IMR-90 (cell line): ENCODE data around the gene C6orf120. TPM values are rescaled to one million over a fixed set of nuclear protein-coding genes. Genes with fewer than 3 reads are reported as not detected.

Source experiments
- ATAC-seq: fragments of 200-7000 bp; cut with Tn5 transposase; 2 replicates; pipeline ENCODE4 v1.9.1; 2020; ENCODE audit warnings: low read depth, mild to moderate bottlenecking, moderate library complexity
- BruUV-seq: library from RNA; stranded (reverse); fragments of 400-500 nt; replicated peaks from 2 replicates; lab custom pipeline; 2021; lab: Mats Ljungman, UMichigan
- CTCF ChIA-PET: fragments of 300-600 bp; formaldehyde crosslinking; extraction: SDS; loops from one replicate; lab custom pipeline; 2021; ENCODE audit warnings: antibody characterized with exemption; lab: Yijun Ruan, JAX
- POLR2A ChIA-PET: fragments of 300-600 bp; sonication (Branson Sonifier 250); formaldehyde crosslinking; loops from one replicate; lab custom pipeline; 2022; ENCODE audit warnings: antibody characterized with exemption; ENCODE audit not compliant: unreplicated experiment; lab: Charles Lee
- DNase-seq: peaks from one replicate; pipeline ENCODE4 v3.0.0; 2013
- H2AFZ ChIP-seq: replicated peaks from 2 replicates; pipeline ENCODE3; 2013; ENCODE audit warnings: low read length, mild to moderate bottlenecking; ENCODE audit not compliant: poor library complexity
- H2AK5ac ChIP-seq: 2 replicates; pipeline ENCODE4 v1.6.1; 2013; ENCODE audit warnings: low read depth, low read length, inconsistent platforms
- H2AK9ac ChIP-seq: replicated peaks from 2 replicates; pipeline ENCODE3; 2013; ENCODE audit warnings: mild to moderate bottlenecking, low read depth, low read length, moderate library complexity; ENCODE audit not compliant: poor library complexity
- H2BK120ac ChIP-seq: 2 replicates; pipeline ENCODE4 v1.6.1; 2013; ENCODE audit warnings: low read depth, low read length, inconsistent platforms
- H2BK15ac ChIP-seq: 3 replicates; pipeline ENCODE4 v1.6.1; 2013; ENCODE audit warnings: low read depth, low read length, inconsistent platforms
- H2BK20ac ChIP-seq: 2 replicates; pipeline ENCODE4 v1.6.1; 2013; ENCODE audit warnings: low read depth, mild to moderate bottlenecking, inconsistent platforms, low read length, moderate library complexity
- H2BK5ac ChIP-seq: 2 replicates; pipeline ENCODE4 v1.6.1; 2013; ENCODE audit warnings: mild to moderate bottlenecking, low read depth, low read length, inconsistent platforms; ENCODE audit not compliant: poor library complexity, severe bottlenecking
- H3K14ac ChIP-seq: replicated peaks from 2 replicates; pipeline ENCODE4 v1.6.1; 2013; ENCODE audit warnings: low read depth, low read length, inconsistent platforms
- H3K18ac ChIP-seq: 2 replicates; pipeline ENCODE4 v1.6.1; 2013; ENCODE audit warnings: low read depth, low read length, control low read depth
- H3K23ac ChIP-seq: 2 replicates; pipeline ENCODE4 v1.6.1; 2013; ENCODE audit warnings: low read depth, low read length, inconsistent platforms
- H3K27ac ChIP-seq: 2 replicates; pipeline ENCODE4 v1.5.1; 2013; ENCODE audit warnings: mild to moderate bottlenecking, control low read depth, low read length; ENCODE audit not compliant: insufficient read depth
- H3K27me3 ChIP-seq: 2 replicates; pipeline ENCODE4 v1.6.1; 2013; ENCODE audit warnings: low read length; ENCODE audit not compliant: control insufficient read depth, insufficient read depth
- H3K36me3 ChIP-seq: 2 replicates; pipeline ENCODE4 v1.6.1; 2013; ENCODE audit warnings: low read length, mixed read lengths; ENCODE audit not compliant: control insufficient read depth, insufficient read depth
- H3K4ac ChIP-seq: 2 replicates; pipeline ENCODE4 v1.6.1; 2013; ENCODE audit warnings: low read depth, low read length, inconsistent platforms
- H3K4me1 ChIP-seq: 2 replicates; pipeline ENCODE4 v1.6.1; 2013; ENCODE audit warnings: low read length, mixed read lengths; ENCODE audit not compliant: control insufficient read depth, insufficient read depth
- H3K4me2 ChIP-seq: 2 replicates; pipeline ENCODE4 v1.6.1; 2013; ENCODE audit warnings: low read depth, mild to moderate bottlenecking, control low read depth, low read length, moderate library complexity
- H3K4me3 ChIP-seq: 2 replicates; pipeline ENCODE4 v1.5.1; 2013; ENCODE audit warnings: low read depth, mild to moderate bottlenecking, control low read depth, low read length, moderate library complexity; ENCODE audit not compliant: insufficient read depth
- H3K56ac ChIP-seq: 2 replicates; pipeline ENCODE4 v1.6.1; 2013; ENCODE audit warnings: low read length, inconsistent platforms; ENCODE audit not compliant: insufficient read depth; ENCODE audit errors: extremely low read depth
- H3K79me1 ChIP-seq, 2 experiments: 2 replicates each; pipeline ENCODE4 v1.6.1; 2013; ENCODE audit warnings: low read length in 2 of 2, inconsistent platforms in 1 of 2, low read depth in 1 of 2
- H3K9ac ChIP-seq: 2 replicates; pipeline ENCODE4 v1.6.1; 2013; ENCODE audit warnings: low read depth, low read length, control low read depth
- H3K9me1 ChIP-seq: 2 replicates; pipeline ENCODE4 v1.6.1; 2013; ENCODE audit warnings: low read length, inconsistent platforms; ENCODE audit not compliant: insufficient read depth
- H3K9me3 ChIP-seq: 2 replicates; pipeline ENCODE4 v1.6.1; 2013; ENCODE audit warnings: low read length; ENCODE audit not compliant: control insufficient read depth, insufficient read depth
- H4K20me1 ChIP-seq: 2 replicates; pipeline ENCODE4 v1.6.1; 2013; ENCODE audit warnings: low read length, inconsistent platforms; ENCODE audit not compliant: insufficient read depth
- H4K5ac ChIP-seq: 2 replicates; pipeline ENCODE4 v1.6.1; 2013; ENCODE audit warnings: mild to moderate bottlenecking, low read depth, low read length, control low read depth
- H4K8ac ChIP-seq, 2 experiments: 2 replicates each; pipeline ENCODE4 v1.6.1; 2013; ENCODE audit warnings: low read depth in 2 of 2, low read length in 2 of 2, control low read depth in 1 of 2, inconsistent platforms in 1 of 2
- H4K91ac ChIP-seq: 2 replicates; pipeline ENCODE4 v1.6.1; 2013; ENCODE audit warnings: low read depth, low read length, inconsistent platforms; ENCODE audit not compliant: insufficient read depth
- BHLHE40 ChIP-seq: fragments of 150-350 bp; IDR thresholded peaks from 2 replicates; pipeline ENCODE4 v1.6.1; 2016; ENCODE audit warnings: mild to moderate bottlenecking, low read depth, low read length
- CHD1 ChIP-seq: IDR thresholded peaks from 2 replicates; pipeline ENCODE4 v1.6.1; 2012; ENCODE audit warnings: low read depth, low read length, improper control_type of control experiment
- FOS ChIP-seq: fragments of 150-350 bp; IDR thresholded peaks from 2 replicates; pipeline ENCODE4 v1.6.1; 2016; ENCODE audit warnings: low read depth, low read length
- NFE2L2 ChIP-seq: fragments of 150-350 bp; IDR thresholded peaks from 2 replicates; pipeline ENCODE4 v1.6.1; 2016; ENCODE audit warnings: low read depth, mild to moderate bottlenecking, low read length
- POLR2A ChIP-seq: IDR thresholded peaks from 2 replicates; pipeline ENCODE4 v1.6.1; 2012; ENCODE audit warnings: mild to moderate bottlenecking, low read depth, low read length
- RCOR1 ChIP-seq: IDR thresholded peaks from 2 replicates; pipeline ENCODE4 v1.6.1; 2012; ENCODE audit warnings: mild to moderate bottlenecking, low read length, improper control_type of control experiment; ENCODE audit not compliant: insufficient replicate concordance
- RFX5 ChIP-seq: IDR thresholded peaks from 2 replicates; pipeline ENCODE4 v1.8.0; 2012; ENCODE audit warnings: low read depth, mild to moderate bottlenecking, low read length, moderate library complexity
- SMC3 ChIP-seq: fragments of 150-350 bp; IDR thresholded peaks from 2 replicates; pipeline ENCODE4 v1.6.1; 2016; ENCODE audit warnings: low read depth, mild to moderate bottlenecking, antibody characterized with exemption, low read length, moderate library complexity
- USF2 ChIP-seq: fragments of 150-350 bp; IDR thresholded peaks from 2 replicates; pipeline ENCODE4 v1.6.1; 2017; ENCODE audit warnings: mild to moderate bottlenecking, antibody characterized with exemption, low read length, low read depth
- WGBS, 2 experiments: methylation state at CpG; one replicate each; pipeline versions ENCODE4 v1.1.5 to v1.1.7; 2013; ENCODE audit warnings: missing lambda C conversion rate in 2 of 2; ENCODE audit not compliant: insufficient read length in 1 of 2; ENCODE audit errors: extremely low coverage in 2 of 2; 5-methylcytosine and 5-hydroxymethylcytosine counted together
- dilution Hi-C: fragments of 300-500 bp; cut with HindIII; formaldehyde crosslinking; loops from one replicate; pipeline ENCODE4 v1.14.3; 2018; ENCODE audit warnings: low sequenced_read_pairs; ENCODE audit not compliant: unreplicated experiment
- in situ Hi-C: fragments of 300-500 bp; cut with MboI; formaldehyde crosslinking; loops from 3 replicates; pipeline ENCODE4 v1.14.3; 2019; ENCODE audit warnings: low sequenced_read_pairs, inconsistent platforms, mixed read lengths
- intact Hi-C: fragments of 100-400 bp; cut with micrococcal nuclease; formaldehyde crosslinking; loops from 2 replicates; pipeline ENCODE4 v1.10.0; 2022
- polyA plus RNA-seq, 3 experiments: library from polyadenylated mRNA; depleted of rRNA; stranded (reverse); fragments of >200 nt; gene quantifications; 2 replicates each; pipeline ENCODE4 v1.2.3, GENCODE V29; 2012; ENCODE audit warnings: low replicate concordance in 1 of 3
- total RNA-seq: library from RNA; depleted of rRNA; stranded (reverse); fragments of >200 nt; gene quantifications from 2 replicates; pipeline ENCODE4 v1.2.3, GENCODE V29; 2012

The C6orf120 gene
- total and polyA plus RNA-seq, 2 of the 4 experiments (the other 2 are of a cell fraction): 21.4 to 26.7 TPM

- no peak overlapping the region for H3K4me3 ChIP-seq
- H3K4me1 ChIP-seq: no peaks in the 10 kb centered on the region
- dilution Hi-C loops (no loop called here), intact Hi-C loops (no loop called here), in situ Hi-C loops (no loop called here)
- H3K27ac ChIP-seq: no peak overlapping the region
- WGBS, 2 experiments: no CpG with 5 or more reads among the region's 1 CpG
- H3K9ac ChIP-seq: no peak overlapping the region
- H3K27me3 ChIP-seq: peaks cover 1% of the 10 kb centered on the region; the same call in 1 of the 2 replicates
- H2AFZ ChIP-seq: no peak overlapping the region
- no peak overlapping the region for H3K4ac ChIP-seq
- no peaks in the 10 kb centered on the region for H3K9me3 ChIP-seq
- no peaks in the 10 kb centered on the region for H4K20me1 ChIP-seq
- no peak overlapping the region for H2BK15ac ChIP-seq
- H3K4me2 ChIP-seq: no peak overlapping the region
- no peak overlapping the region for H3K18ac ChIP-seq
- TF ChIP-seq RFX5: no peak
- no peak for TF ChIP-seq RCOR1
- TF ChIP-seq POLR2A: no peak
- TF ChIP-seq USF2: no peak
- TF ChIP-seq CHD1: no peak
- TF ChIP-seq BHLHE40: no peak
- TF ChIP-seq SMC3: no peak
- TF ChIP-seq NFE2L2: no peak
- TF ChIP-seq FOS: no peak
- no peak overlapping the region for H3K56ac ChIP-seq
- no peak overlapping the region for H2AK5ac ChIP-seq
- ChIA-PET POLR2A (no interaction called here), CTCF (interaction anchor here (1.3 kb wide), 1 partner anchor 33 kb away, joined by 3 read pairs; no protein-coding TSS in a partner anchor)
- H3K9me1 ChIP-seq: no peaks in the 10 kb centered on the region
- DNase-seq (no peak), ATAC-seq (no peak)
- no peak overlapping the region for H2BK5ac ChIP-seq
- BruUV-seq: no TSS peak
- H3K23ac ChIP-seq: no peak overlapping the region
- no peak overlapping the region for H2AK9ac ChIP-seq
- H4K5ac ChIP-seq: no peak overlapping the region
- H4K8ac ChIP-seq: no peak overlapping the region
- peaks cover 9 to 13% of the 10 kb centered on the region in 2 experiments for H3K79me1 ChIP-seq
- H4K91ac ChIP-seq: no peak overlapping the region
- no peak overlapping the region for H2BK120ac ChIP-seq
- H3K14ac ChIP-seq: no peak overlapping the region
- H2BK20ac ChIP-seq: no peak overlapping the region
- H3K36me3 ChIP-seq: no peaks in the 10 kb centered on the region
These were observed 44.6 kb downstream of the C6orf120 start for GRCh38 chr6:169746556-169746955.
